Skeletal muscle tissue (tissue), 4 donors: ENCODE measurements around the gene XRCC4. TPM values are rescaled to one million over a fixed set of nuclear protein-coding genes. Genes with fewer than 3 reads are reported as not detected.

Experiments used
- H3K27ac ChIP-seq: one replicate; pipeline ENCODE4 v1.7.0; 2013; ENCODE audit warnings: mild to moderate bottlenecking, low read depth, low read length, inconsistent platforms
- H3K27me3 ChIP-seq, 3 donors: one replicate each; pipeline ENCODE4 v1.7.0; 2013; ENCODE audit warnings: low read length in 3 of 3; ENCODE audit not compliant: control insufficient read depth in 3 of 3, insufficient read depth in 3 of 3
- H3K36me3 ChIP-seq, 3 donors: one replicate each; pipeline ENCODE4 v1.7.0; 2013; ENCODE audit warnings: low read length in 3 of 3; ENCODE audit not compliant: control insufficient read depth in 3 of 3, insufficient read depth in 3 of 3
- H3K4me1 ChIP-seq, 3 donors: one replicate each; pipeline ENCODE4 v1.7.0; 2013; ENCODE audit warnings: low read length in 3 of 3, mild to moderate bottlenecking in 3 of 3; ENCODE audit not compliant: control insufficient read depth in 3 of 3, insufficient read depth in 3 of 3
- H3K4me3 ChIP-seq, 3 donors: one replicate each; pipeline ENCODE4 v1.7.0; 2013; ENCODE audit warnings: low read length in 3 of 3
- H3K9ac ChIP-seq, 3 donors: one replicate each; pipeline ENCODE4 v1.7.0; 2013; ENCODE audit warnings: low read length in 3 of 3, mild to moderate bottlenecking in 3 of 3, moderate library complexity in 2 of 3, low read depth in 1 of 3
- H3K9me3 ChIP-seq, 3 donors: one replicate each; pipeline ENCODE4 v1.7.0; 2013; ENCODE audit warnings: low read length in 3 of 3; ENCODE audit not compliant: control insufficient read depth in 3 of 3
- total RNA-seq: library from RNA; depleted of rRNA; stranded (reverse); fragments of >200 nt; gene quantifications from one replicate; pipeline ENCODE4 v1.2.3, GENCODE V29; 2014
- donor health status: Osteomylitis.

XRCC4 gene
- total RNA-seq, 1 donor from 2014 or later, result 3.7 TPM

DNA sequence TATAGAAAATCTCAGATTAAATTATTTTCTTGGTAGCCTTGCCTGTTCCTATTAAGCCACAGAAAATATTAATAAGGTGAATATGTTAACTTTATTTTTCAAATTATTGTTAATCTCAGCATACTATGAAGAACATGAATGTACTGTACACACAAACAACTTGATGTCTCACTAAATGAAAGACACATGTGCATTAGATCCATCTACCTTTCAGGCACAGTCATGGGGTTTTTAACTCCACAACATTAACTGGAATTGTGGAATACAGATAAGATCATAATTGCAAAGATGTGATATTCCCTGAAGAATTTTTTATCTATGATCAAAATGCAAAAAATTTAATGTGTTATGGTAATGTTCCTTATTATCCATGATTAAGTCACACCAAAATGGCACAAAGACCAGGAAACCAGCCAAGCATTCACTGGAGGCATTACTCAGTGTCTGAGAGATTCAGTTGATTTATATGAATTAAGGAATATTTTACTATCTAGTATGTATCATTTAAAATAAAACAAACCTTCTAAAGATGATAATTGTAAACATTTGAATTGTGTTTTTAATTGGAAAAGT lies 244.2 kb downstream of the XRCC4 start:
- Histone ChIP-seq H3K27me3 (no peaks in the 10 kb centered on the region), H3K4me1 (no peaks in the 10 kb centered on the region), H3K9ac (no peak overlapping the region), H3K27ac (no peak overlapping the region), H3K9me3 (no peaks in the 10 kb centered on the region), H3K36me3 (no peaks in the 10 kb centered on the region), H3K4me3 (no peak overlapping the region)

DNA sequence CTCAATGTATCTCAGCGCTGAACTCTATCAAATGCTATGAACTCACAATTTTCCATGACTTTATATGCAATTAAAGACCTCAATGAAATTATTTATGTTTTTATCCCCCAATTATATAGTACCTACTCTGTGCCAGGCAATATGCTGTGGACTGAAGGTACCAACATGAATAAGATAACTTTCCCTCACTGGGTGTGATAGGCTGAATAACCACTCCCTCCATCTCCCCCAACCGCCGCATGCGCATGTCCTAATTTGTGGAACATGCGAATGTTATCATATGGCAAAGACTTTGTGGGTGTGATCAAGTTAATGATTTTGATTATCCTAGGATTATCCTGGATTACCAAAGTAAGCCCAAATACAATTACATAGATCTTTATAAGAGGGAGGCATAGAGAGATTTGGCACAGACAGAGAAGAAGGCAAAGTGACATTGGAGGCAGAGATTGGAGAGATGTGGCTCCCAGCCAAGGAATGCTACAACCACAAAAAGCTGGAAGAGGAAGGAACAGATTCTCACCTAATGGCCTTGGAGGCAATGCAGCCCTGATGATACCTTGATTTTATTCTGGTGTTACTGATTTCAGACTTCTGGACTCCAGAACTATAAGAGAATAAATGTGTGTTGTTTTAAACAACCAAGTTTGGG lies 245.1 kb downstream of the XRCC4 start:
- Histone ChIP-seq H3K27ac (no peak overlapping the region), H3K27me3 (no peaks in the 10 kb centered on the region), H3K36me3 (no peaks in the 10 kb centered on the region), H3K4me3 (no peak overlapping the region), H3K4me1 (no peaks in the 10 kb centered on the region), H3K9ac (no peak overlapping the region), H3K9me3 (no peaks in the 10 kb centered on the region)

DNA sequence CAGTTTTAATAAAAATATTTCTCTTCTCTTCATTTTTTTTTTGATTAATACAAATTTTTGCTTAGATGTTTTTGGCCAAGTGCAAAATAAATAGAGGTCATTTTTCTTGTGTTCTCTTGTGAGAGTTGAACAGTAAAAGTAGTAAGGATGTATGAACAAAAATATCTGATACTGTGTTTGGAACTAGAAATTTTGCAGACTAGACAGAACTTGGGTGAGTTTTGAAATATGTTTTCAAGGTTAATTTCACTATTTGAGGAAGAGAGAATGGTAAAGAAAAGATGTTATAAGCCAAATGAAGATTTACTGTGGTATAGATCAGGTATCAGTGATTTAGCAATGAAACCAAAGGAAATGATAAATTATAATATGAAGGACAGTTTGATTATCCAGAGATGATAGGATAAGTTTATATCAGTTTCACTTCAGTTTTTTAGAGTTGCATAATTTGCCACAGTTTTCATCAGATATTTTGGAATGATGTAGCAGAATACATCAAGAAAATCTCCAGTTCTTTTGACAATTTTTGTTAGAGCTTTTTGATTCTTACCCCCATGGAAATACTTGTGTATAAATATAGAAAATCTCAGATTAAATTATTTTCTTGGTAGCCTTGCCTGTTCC lies 246.3 kb downstream of the XRCC4 start:
- no peak overlapping the region for H3K27ac ChIP-seq
- H3K9me3 ChIP-seq, result no peaks in the 10 kb centered on the region
- H3K4me1 ChIP-seq, result no peaks in the 10 kb centered on the region
- no peak overlapping the region for H3K9ac ChIP-seq
- no peak overlapping the region for H3K4me3 ChIP-seq
- H3K36me3 ChIP-seq, result no peaks in the 10 kb centered on the region
- H3K27me3 ChIP-seq, result no peaks in the 10 kb centered on the region

GRCh38 chr5:83331842-83332241 lies 254.5 kb downstream of the XRCC4 start:
- no peak overlapping the region for H3K27ac ChIP-seq
- no peaks in the 10 kb centered on the region for H3K36me3 ChIP-seq
- no peaks in the 10 kb centered on the region for H3K9me3 ChIP-seq
- H3K27me3 ChIP-seq, result no peaks in the 10 kb centered on the region
- H3K4me3 ChIP-seq, result no peak overlapping the region
- no peak overlapping the region for H3K9ac ChIP-seq
- no peaks in the 10 kb centered on the region for H3K4me1 ChIP-seq

- Histone ChIP-seq H3K4me3 (no peak overlapping the region), H3K27ac (no peak overlapping the region)
Measured at GRCh38 chr5:83337453-83338035, 260.2 kb downstream of the XRCC4 start.

DNA sequence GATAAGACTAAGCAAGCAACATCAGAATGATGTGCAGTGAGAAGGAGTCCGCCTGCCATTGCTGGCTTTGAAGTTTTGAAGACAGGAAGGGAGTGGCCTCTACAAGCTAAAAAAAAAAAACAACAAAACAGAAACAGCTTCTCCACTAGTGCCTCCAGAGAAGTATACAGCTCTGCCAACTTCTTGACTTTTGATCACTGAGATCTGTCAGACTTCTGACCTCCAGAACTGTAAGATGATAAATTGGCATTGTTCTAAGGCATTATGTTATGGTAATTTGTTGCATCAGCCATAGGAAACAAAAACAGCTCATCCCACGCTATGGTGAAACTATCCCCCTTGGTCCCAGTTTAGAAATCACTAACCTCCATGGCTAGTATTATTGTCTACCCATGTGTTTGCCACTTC lies 263.2 kb downstream of the XRCC4 start:
- H3K36me3 ChIP-seq, result no peaks in the 10 kb centered on the region
- H3K4me3 ChIP-seq, result no peak overlapping the region
- H3K9ac ChIP-seq, result no peak overlapping the region
- no peaks in the 10 kb centered on the region for H3K27me3 ChIP-seq
- H3K4me1 ChIP-seq, result no peaks in the 10 kb centered on the region
- no peaks in the 10 kb centered on the region for H3K9me3 ChIP-seq
- no peak overlapping the region for H3K27ac ChIP-seq

More at GRCh38 chr5:83337453-83338035, 260.2 kb downstream of the XRCC4 start:
- no peaks in the 10 kb centered on the region for H3K36me3 ChIP-seq
- H3K27me3 ChIP-seq, result no peaks in the 10 kb centered on the region
- H3K9ac ChIP-seq, result no peak overlapping the region
- H3K4me1 ChIP-seq, result no peaks in the 10 kb centered on the region
- H3K9me3 ChIP-seq, result no peaks in the 10 kb centered on the region

DNA sequence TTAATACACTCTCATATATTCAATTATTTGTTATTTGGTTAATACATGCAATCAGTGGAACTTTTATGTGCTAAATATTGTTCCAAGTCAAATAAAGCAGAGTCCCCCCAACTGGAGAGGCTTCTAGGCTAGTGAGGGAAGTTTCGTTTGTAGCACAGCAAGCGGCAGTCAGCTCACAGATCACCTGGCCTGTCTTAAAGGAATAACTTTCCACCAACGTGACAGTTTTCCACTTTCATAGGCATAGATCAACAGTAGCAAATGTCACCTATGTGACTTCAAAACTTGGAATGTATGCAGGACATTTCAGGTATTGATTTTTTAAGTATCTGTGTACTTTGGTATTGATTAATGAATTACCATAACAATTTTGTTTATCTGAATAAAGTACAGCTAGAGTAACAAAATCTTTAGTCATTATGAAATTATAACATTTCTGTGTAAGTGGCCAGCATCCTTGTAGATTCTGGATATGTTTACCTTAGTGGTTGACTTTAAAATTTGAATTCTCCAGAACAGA lies 264.5 kb downstream of the XRCC4 start:
- H3K9ac ChIP-seq, result no peak overlapping the region
- H3K27ac ChIP-seq, result no peak overlapping the region
- H3K4me3 ChIP-seq, result no peak overlapping the region
- no peaks in the 10 kb centered on the region for H3K4me1 ChIP-seq
- no peaks in the 10 kb centered on the region for H3K9me3 ChIP-seq
- no peaks in the 10 kb centered on the region for H3K27me3 ChIP-seq
- no peaks in the 10 kb centered on the region for H3K36me3 ChIP-seq

- no peaks in the 10 kb centered on the region for H3K36me3 ChIP-seq
- H3K27ac ChIP-seq, result no peak overlapping the region
- no peak overlapping the region for H3K9ac ChIP-seq
- no peaks in the 10 kb centered on the region for H3K27me3 ChIP-seq
- no peaks in the 10 kb centered on the region for H3K4me1 ChIP-seq
- H3K4me3 ChIP-seq, result no peak overlapping the region
- no peaks in the 10 kb centered on the region for H3K9me3 ChIP-seq
Measured at GRCh38 chr5:83342465-83342864, 265.1 kb downstream of the XRCC4 start.

GRCh38 chr5:83343299-83343698 lies 266.0 kb downstream of the XRCC4 start:
- Histone ChIP-seq H3K9me3 (peaks cover 0 to 3% (median 0%) of the 10 kb centered on the region in 3 donors), H3K9ac (no peak overlapping the region), H3K36me3 (no peaks in the 10 kb centered on the region), H3K4me1 (no peaks in the 10 kb centered on the region), H3K27ac (no peak overlapping the region), H3K27me3 (no peaks in the 10 kb centered on the region), H3K4me3 (no peak overlapping the region)

GRCh38 chr5:83345423-83345822 lies 268.1 kb downstream of the XRCC4 start:
- Histone ChIP-seq H3K9me3 (peaks cover 0 to 3% (median 0%) of the 10 kb centered on the region in 3 donors), H3K27ac (no peak overlapping the region), H3K9ac (no peak overlapping the region), H3K27me3 (no peaks in the 10 kb centered on the region), H3K4me3 (no peak overlapping the region), H3K36me3 (no peaks in the 10 kb centered on the region), H3K4me1 (no peaks in the 10 kb centered on the region)
